Astrocyte (in vitro differentiated cells and primary cell): Measurements from ENCODE around the gene CILP2. TPM values are rescaled to one million over a fixed set of nuclear protein-coding genes. Genes with fewer than 3 reads are reported as not detected.

Source experiments
- DNase-seq: peaks from one replicate; pipeline ENCODE4 v3.0.0-alpha.2; 2010; ENCODE audit warnings: low read depth
- FAIRE-seq: peaks from 2 replicates; lab custom pipeline; 2011; peaks lifted over from hg19 to GRCh38; lab: Jason Lieb, UNC
- H2AFZ ChIP-seq: 2 replicates; pipeline ENCODE4 v1.6.0; 2012; ENCODE audit warnings: low read depth, low read length, inconsistent platforms
- H3K27ac ChIP-seq: 2 replicates; pipeline ENCODE4 v1.5.1; 2011; ENCODE audit warnings: low read depth, low read length, inconsistent platforms
- H3K27me3 ChIP-seq: 2 replicates; pipeline ENCODE4 v1.6.0; 2011; ENCODE audit warnings: low read length, inconsistent platforms; ENCODE audit not compliant: insufficient read depth
- H3K36me3 ChIP-seq: 2 replicates; pipeline ENCODE4 v1.5.1; 2011; ENCODE audit warnings: low read length, inconsistent platforms; ENCODE audit not compliant: insufficient read depth
- H3K4me1 ChIP-seq: 2 replicates; pipeline ENCODE4 v1.5.1; 2011; ENCODE audit warnings: low read length, inconsistent platforms; ENCODE audit not compliant: insufficient read depth
- H3K4me2 ChIP-seq: 2 replicates; pipeline ENCODE4 v1.6.0; 2012; ENCODE audit warnings: low read length, inconsistent platforms
- H3K4me3 ChIP-seq: 2 replicates; pipeline ENCODE4 v1.5.1; 2011; ENCODE audit warnings: low read depth, mild to moderate bottlenecking, low read length, inconsistent platforms; ENCODE audit not compliant: insufficient read depth
- H3K79me2 ChIP-seq: 2 replicates; pipeline ENCODE4 v1.6.0; 2012; ENCODE audit warnings: mild to moderate bottlenecking, low read length, inconsistent platforms; ENCODE audit not compliant: insufficient read depth
- H3K9ac ChIP-seq: 2 replicates; pipeline ENCODE4 v1.6.0; 2012; ENCODE audit warnings: mild to moderate bottlenecking, low read length, inconsistent platforms
- H3K9me3 ChIP-seq: 2 replicates; pipeline ENCODE4 v1.5.1; 2012; ENCODE audit warnings: low read depth, mild to moderate bottlenecking, low read length, inconsistent platforms; ENCODE audit not compliant: insufficient read depth
- H4K20me1 ChIP-seq: 2 replicates; pipeline ENCODE4 v1.6.0; 2012; ENCODE audit warnings: low read length, inconsistent platforms; ENCODE audit not compliant: insufficient read depth
- H3K27ac Mint-ChIP-seq: one replicate; pipeline ENCODE4 v1.8.0; 2021; ENCODE audit warnings: mild to moderate bottlenecking, mixed read lengths; ENCODE audit not compliant: unreplicated experiment
- H3K27me3 Mint-ChIP-seq: one replicate; pipeline ENCODE4 v1.8.0; 2021; ENCODE audit warnings: low read depth, mixed read lengths; ENCODE audit not compliant: unreplicated experiment
- H3K36me3 Mint-ChIP-seq: one replicate; pipeline ENCODE4 v1.8.0; 2021; ENCODE audit warnings: low read depth, mixed read lengths; ENCODE audit not compliant: unreplicated experiment
- H3K4me1 Mint-ChIP-seq: one replicate; pipeline ENCODE4 v1.8.0; 2021; ENCODE audit warnings: low read depth, mixed read lengths; ENCODE audit not compliant: unreplicated experiment
- H3K4me3 Mint-ChIP-seq: one replicate; pipeline ENCODE4 v1.8.0; 2021; ENCODE audit warnings: mild to moderate bottlenecking, moderate library complexity, mixed read lengths; ENCODE audit not compliant: unreplicated experiment
- H3K9me3 Mint-ChIP-seq: one replicate; pipeline ENCODE4 v1.8.0; 2021; ENCODE audit warnings: mild to moderate bottlenecking, mixed read lengths; ENCODE audit not compliant: unreplicated experiment
- EZH2 ChIP-seq: IDR thresholded peaks from 2 replicates; pipeline ENCODE4 v1.6.1; 2012; ENCODE audit warnings: mild to moderate bottlenecking, low read length, inconsistent platforms; ENCODE audit not compliant: insufficient read depth
- total RNA-seq: library from RNA; stranded (reverse); gene quantifications from 2 replicates; pipeline ENCODE4 v1.2.1, GENCODE V29; 2021
- TF ChIP-seq, protein P1 (sequence below): IDR thresholded peaks from 2 replicates; pipeline ENCODE4 v1.5.1; 2011; ENCODE audit warnings: low read depth, mild to moderate bottlenecking, inconsistent platforms, low read length, moderate library complexity; ENCODE audit not compliant: insufficient read depth

Gene CILP2
- total RNA-seq, 1 donor from 2014 or later, result 3.9 TPM

DNA sequence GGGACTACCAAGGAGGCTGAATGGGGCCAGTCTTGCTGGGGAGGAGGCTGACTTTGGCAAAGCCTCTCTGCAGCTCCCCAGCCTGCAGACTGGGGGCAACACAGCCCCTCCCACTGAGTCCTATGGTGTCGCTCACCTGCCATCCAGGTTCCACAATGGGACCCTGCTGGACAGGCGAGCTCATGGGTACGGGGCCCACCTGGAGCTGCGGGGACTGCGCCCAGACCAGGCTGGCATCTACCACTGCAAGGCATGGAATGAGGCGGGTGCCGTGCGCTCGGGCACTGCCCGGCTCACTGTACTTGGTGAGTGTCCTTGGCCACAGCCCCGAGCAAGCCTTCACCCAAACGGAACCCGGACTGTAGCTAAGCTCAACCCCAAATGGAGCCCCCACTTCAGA is 5.0 kb downstream of the CILP2 start:
- Mint-ChIP-seq H3K4me1 (peaks cover 5% of the 10 kb centered on the region), H3K27me3 (peaks cover 17% of the 10 kb centered on the region), H3K27ac (no peak overlapping the region), H3K9me3 (peaks cover 2% of the 10 kb centered on the region), H3K36me3 (peaks cover 10% of the 10 kb centered on the region), H3K4me3 (no peak overlapping the region)
- no peak for DNase-seq
- Histone ChIP-seq H3K9me3 (no peaks in the 10 kb centered on the region), H3K27ac (no peak overlapping the region), H4K20me1 (no peaks in the 10 kb centered on the region), H3K79me2 (no peaks in the 10 kb centered on the region), H3K9ac (no peak overlapping the region), H3K4me2 (no peak overlapping the region), H3K4me1 (peaks cover 5% of the 10 kb centered on the region), H3K36me3 (no peaks in the 10 kb centered on the region), H3K27me3 (peaks cover 22% of the 10 kb centered on the region), H2AFZ (no peak overlapping the region), H3K4me3 (no peak overlapping the region)
- no peak for FAIRE-seq
- TF ChIP-seq EZH2, result no peak
- TF ChIP-seq, protein P1, sequence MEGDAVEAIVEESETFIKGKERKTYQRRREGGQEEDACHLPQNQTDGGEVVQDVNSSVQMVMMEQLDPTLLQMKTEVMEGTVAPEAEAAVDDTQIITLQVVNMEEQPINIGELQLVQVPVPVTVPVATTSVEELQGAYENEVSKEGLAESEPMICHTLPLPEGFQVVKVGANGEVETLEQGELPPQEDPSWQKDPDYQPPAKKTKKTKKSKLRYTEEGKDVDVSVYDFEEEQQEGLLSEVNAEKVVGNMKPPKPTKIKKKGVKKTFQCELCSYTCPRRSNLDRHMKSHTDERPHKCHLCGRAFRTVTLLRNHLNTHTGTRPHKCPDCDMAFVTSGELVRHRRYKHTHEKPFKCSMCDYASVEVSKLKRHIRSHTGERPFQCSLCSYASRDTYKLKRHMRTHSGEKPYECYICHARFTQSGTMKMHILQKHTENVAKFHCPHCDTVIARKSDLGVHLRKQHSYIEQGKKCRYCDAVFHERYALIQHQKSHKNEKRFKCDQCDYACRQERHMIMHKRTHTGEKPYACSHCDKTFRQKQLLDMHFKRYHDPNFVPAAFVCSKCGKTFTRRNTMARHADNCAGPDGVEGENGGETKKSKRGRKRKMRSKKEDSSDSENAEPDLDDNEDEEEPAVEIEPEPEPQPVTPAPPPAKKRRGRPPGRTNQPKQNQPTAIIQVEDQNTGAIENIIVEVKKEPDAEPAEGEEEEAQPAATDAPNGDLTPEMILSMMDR, result no peak

DNA sequence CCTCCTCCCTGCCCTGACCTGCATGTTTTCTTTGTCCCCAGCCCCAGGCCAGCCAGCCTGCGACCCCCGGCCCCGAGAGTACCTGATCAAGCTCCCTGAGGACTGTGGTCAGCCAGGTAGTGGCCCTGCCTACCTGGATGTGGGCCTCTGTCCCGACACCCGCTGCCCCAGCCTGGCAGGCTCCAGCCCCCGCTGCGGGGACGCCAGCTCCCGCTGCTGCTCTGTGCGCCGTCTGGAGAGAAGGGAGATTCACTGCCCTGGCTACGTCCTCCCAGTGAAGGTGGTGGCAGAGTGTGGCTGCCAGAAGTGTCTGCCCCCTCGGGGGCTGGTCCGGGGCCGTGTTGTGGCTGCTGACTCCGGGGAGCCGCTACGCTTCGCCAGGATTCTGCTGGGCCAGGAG is 5.6 kb downstream of the CILP2 start:
- Histone ChIP-seq H3K9ac (no peak overlapping the region), H3K36me3 (no peaks in the 10 kb centered on the region), H2AFZ (no peak overlapping the region), H3K4me2 (no peak overlapping the region), H3K27ac (no peak overlapping the region), H3K4me1 (peaks cover 6% of the 10 kb centered on the region), H3K27me3 (peaks cover 16% of the 10 kb centered on the region), H3K4me3 (no peak overlapping the region), H4K20me1 (no peaks in the 10 kb centered on the region), H3K9me3 (no peaks in the 10 kb centered on the region), H3K79me2 (no peaks in the 10 kb centered on the region)
- TF ChIP-seq EZH2, result no peak
- TF ChIP-seq, protein P1, result no peak
- Mint-ChIP-seq H3K27ac (no peak overlapping the region), H3K4me1 (peaks cover 4% of the 10 kb centered on the region), H3K9me3 (peaks cover 2% of the 10 kb centered on the region), H3K36me3 (peaks cover 10% of the 10 kb centered on the region), H3K27me3 (peaks cover 15% of the 10 kb centered on the region), H3K4me3 (no peak overlapping the region)
- FAIRE-seq (no peak), DNase-seq (no peak)

DNA sequence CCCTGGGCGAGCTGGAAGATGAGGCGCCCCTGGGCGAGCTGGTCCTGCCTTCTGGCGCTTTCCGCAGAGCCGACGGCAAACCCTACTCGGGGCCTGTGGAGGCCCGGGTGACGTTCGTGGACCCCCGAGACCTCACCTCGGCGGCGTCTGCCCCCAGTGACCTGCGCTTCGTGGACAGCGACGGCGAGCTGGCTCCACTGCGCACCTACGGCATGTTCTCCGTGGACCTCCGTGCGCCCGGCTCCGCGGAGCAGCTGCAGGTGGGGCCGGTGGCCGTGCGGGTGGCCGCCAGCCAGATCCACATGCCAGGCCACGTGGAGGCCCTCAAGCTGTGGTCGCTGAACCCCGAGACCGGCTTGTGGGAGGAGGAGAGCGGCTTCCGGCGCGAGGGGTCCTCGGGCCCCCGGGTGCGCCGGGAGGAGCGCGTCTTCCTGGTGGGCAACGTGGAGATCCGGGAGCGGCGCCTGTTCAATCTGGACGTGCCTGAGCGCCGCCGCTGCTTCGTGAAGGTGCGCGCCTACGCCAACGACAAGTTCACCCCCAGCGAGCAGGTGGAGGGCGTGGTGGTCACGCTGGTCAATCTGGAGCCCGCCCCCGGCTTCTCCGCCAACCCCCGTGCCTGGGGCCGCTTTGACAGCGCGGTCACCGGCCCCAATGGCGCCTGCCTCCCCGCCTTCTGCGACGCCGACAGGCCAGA is 6.3 kb downstream of the CILP2 start:
- no peak for DNase-seq
- Mint-ChIP-seq H3K36me3 (peaks cover 10% of the 10 kb centered on the region), H3K9me3 (no peaks in the 10 kb centered on the region), H3K4me1 (peaks cover 6% of the 10 kb centered on the region), H3K27me3 (peaks cover 15% of the 10 kb centered on the region), H3K4me3 (no peak overlapping the region), H3K27ac (no peak overlapping the region)
- Histone ChIP-seq H3K4me3 (no peak overlapping the region), H2AFZ (no peak overlapping the region), H3K4me1 (peaks cover 6% of the 10 kb centered on the region), H3K9me3 (no peaks in the 10 kb centered on the region), H3K36me3 (no peaks in the 10 kb centered on the region), H3K27ac (no peak overlapping the region), H4K20me1 (no peaks in the 10 kb centered on the region), H3K79me2 (no peaks in the 10 kb centered on the region), H3K9ac (no peak overlapping the region), H3K4me2 (no peak overlapping the region), H3K27me3 (peaks cover 16% of the 10 kb centered on the region)
- TF ChIP-seq EZH2, result no peak
- TF ChIP-seq, protein P1, result no peak
- no peak for FAIRE-seq
